Stimulated activated CD4-positive, alpha-beta T cell treated with anti-CD3 and anti-CD28 coated beads, Interleukin-12 subunit alpha, Interleukin-12 subunit beta, amount 100 ng/mL, for 48 hours (primary cell): Measurements from ENCODE around the gene FBRSL1.

Experiments
- DNase-seq, 3 donors: peaks; one replicate each; pipeline ENCODE4 v3.0.0-alpha.2; 2020; ENCODE audit warnings: low read depth in 2 of 3, low spot score in 1 of 3

Gene FBRSL1

DNA sequence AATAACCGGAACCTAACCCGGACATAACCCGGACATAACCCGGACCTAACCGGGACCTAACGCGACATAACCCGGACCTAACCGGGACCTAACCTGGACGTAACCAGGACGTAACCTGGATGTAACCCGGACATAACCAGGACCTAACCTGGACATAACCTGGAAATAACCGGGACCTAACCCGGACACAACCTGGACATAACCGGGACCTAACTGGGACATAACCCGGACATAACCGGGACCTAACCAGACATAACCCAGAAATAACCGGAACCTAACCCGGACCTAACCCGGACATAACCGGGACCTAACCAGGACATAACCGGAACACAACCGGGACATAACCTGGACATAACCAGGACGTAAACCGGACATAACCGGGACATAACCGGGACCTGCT lies 6.7 kb upstream of the FBRSL1 start:
- DNase-seq = no peak

GRCh38 chr12:132483612-132484011 lies 6.3 kb upstream of the FBRSL1 start:
- DNase-seq = no peak

DNA sequence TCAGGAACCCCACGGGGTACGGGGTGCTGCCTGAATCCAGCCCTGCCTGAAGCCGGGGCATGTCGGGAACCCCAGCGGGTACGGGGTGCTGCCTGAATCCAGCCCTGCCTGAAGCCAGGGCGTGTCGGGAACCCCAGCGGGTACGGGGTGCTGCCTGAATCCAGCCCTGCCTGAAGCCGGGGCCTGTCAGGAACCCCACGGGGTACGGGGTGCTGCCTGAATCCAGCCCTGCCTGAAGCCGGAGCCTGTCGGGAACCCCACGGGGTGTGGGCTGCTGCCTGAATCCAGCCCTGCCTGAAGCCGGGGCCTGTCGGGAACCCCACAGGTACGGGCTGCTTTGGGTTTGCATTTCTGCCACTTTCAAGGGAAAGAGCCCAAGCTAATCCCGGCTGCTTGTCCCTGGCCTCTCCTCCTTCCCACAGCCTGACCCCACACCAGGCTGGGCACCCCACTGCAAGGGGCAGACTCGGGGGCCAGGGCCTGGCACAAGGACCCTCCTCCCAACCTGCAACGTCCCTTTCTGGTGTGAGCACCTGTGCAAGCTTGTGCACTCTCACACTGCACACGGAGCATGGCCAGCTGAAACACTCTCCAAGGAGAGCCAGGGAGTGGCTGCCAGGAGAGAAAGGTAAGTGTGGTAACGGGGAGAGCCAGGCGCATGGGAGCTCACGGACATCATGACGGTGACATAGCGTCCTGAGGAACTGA lies 5.6 kb upstream of the FBRSL1 start:
- DNase-seq = no peak

- no peak for DNase-seq
Measured at GRCh38 chr12:132484891-132485441, 5.0 kb upstream of the FBRSL1 start.

GRCh38 chr12:132485619-132486018 lies 4.3 kb upstream of the FBRSL1 start:
- no peak for DNase-seq

DNA sequence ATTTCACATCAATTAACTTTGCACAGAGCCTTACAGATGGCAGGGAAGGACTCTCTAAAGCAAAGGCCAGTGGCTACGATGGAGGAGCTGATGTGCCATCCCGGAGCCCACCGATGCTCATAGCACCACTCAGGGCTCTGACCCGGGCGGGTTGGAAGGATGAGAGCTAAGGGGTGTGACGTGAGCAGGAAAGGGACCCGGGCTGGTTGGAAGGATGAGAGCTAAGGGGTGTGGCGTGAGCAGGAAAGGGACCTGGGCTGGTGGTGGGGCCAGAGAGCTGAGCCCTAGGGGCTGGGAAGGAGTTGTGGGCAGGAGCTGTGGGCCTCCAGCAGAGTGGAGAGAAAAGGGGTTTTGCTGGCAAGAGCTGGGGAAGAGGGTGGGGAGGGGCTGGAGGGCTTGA lies 3.8 kb upstream of the FBRSL1 start:
- DNase-seq = no peak

GRCh38 chr12:132486576-132486975 lies 3.4 kb upstream of the FBRSL1 start:
- no peak for DNase-seq

- no peak for DNase-seq
Measured at GRCh38 chr12:132487311-132487741, 2.6 kb upstream of the FBRSL1 start.

- DNase-seq = no peak
Measured at GRCh38 chr12:132488127-132489077, 1.5 kb upstream of the FBRSL1 start.

GRCh38 chr12:132489078-132489601 lies 811 bp upstream of the FBRSL1 start:
- peak in 1 of 3 donors; percentile 42 for DNase-seq

DNA sequence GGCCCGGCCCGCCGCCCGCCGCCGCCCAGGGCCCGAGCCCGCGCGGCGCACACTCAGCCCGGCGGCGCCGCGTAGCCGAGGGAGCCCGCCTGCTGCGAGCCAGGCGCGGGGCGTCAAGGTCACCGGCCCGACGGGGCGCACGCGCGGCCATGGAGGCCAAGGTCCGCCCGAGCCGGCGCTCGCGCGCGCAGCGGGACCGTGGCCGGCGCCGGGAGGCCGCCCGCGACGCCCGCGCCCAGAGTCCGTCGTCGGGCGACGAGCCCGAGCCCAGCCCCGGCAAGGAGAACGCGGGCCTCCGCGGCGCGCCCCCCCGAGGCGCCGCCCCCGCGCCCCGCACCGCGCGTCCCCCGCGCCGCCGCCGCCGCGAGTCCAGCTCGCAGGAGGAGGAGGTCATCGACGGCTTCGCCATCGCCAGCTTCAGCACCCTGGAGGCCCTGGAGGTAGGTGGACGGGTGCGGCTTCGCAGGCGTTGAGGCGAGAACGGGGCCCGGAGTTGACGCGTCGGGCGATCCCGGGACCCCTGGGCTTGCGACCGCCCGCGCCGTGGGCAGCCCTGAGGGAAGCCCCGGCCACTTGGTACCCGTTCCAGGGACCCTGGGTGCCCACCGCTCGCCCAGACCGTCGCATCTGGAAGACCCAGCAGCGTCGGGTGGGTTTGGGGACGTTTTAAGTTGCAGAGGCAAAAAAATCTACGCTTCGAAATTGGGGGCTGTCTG lies 629 bp downstream of the FBRSL1 start:
- DNase-seq = no peak

- DNase-seq = no peak
Measured at GRCh38 chr12:132491138-132491663, 1.2 kb downstream of the FBRSL1 start.

DNA sequence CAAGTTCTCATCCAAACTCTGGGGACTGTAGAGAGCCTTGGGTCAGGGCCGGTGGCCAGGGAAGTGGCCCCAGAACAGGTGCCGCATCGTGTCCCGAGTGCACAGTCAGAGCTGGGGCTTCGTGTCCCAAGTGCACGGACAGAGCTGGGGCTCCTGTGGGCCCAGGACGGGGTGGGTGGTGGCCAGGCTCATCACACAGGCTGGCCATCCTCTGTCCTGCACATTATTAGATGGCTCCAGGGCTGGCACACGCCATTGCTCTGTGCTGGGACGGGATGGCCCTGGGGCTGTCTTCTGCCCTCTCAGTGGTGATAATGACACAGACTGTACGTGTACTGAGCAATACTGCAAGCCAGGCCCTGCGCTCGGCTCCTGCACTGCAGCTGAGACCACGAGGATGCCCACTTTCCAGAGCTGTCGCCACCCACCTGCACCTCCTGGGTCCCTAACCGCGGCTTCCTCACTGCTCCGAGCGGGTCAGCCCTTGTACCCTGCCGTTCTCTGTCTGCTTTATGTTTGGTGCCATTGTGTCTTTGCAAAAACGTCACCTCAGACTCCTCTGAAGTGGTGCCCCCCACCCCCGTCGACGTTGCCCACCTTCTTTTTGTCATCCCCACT lies 1.9 kb downstream of the FBRSL1 start:
- no peak for DNase-seq

GRCh38 chr12:132492522-132492921 lies 2.6 kb downstream of the FBRSL1 start:
- DNase-seq = no peak

DNA sequence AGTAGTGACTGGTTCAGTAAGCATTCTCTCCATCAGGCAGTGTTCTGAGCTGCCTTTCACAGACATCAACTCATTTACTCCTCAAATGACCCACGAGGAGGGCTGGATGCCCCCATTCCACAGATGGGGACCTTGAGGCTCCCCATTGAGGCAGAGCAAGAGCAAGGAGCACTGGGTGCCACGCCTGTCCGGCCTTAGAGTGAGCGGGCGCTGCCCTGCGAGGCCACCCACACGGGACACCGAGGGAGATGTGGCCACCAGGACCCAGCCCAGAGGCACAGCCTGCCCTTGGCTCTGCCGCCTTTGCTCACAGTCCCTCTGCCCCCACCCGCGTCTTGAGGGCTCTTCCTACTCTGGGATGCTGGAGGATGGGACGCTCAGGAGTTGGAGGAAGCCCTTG lies 3.0 kb downstream of the FBRSL1 start:
- no peak for DNase-seq

- no peak for DNase-seq
Measured at GRCh38 chr12:132493482-132494178, 3.7 kb downstream of the FBRSL1 start.

GRCh38 chr12:132494294-132495164 lies 4.6 kb downstream of the FBRSL1 start:
- no peak for DNase-seq

GRCh38 chr12:132495165-132495544 lies 5.2 kb downstream of the FBRSL1 start:
- no peak for DNase-seq
